ENCODE results near the gene SLCO6A1.

Gene SLCO6A1

GRCh38 chr5:102324714-102325113, 174.1 kb downstream of the SLCO6A1 start:
- TF ChIP-seq, protein P1, sequence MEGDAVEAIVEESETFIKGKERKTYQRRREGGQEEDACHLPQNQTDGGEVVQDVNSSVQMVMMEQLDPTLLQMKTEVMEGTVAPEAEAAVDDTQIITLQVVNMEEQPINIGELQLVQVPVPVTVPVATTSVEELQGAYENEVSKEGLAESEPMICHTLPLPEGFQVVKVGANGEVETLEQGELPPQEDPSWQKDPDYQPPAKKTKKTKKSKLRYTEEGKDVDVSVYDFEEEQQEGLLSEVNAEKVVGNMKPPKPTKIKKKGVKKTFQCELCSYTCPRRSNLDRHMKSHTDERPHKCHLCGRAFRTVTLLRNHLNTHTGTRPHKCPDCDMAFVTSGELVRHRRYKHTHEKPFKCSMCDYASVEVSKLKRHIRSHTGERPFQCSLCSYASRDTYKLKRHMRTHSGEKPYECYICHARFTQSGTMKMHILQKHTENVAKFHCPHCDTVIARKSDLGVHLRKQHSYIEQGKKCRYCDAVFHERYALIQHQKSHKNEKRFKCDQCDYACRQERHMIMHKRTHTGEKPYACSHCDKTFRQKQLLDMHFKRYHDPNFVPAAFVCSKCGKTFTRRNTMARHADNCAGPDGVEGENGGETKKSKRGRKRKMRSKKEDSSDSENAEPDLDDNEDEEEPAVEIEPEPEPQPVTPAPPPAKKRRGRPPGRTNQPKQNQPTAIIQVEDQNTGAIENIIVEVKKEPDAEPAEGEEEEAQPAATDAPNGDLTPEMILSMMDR (conservative IDR thresholded peaks at IDR 0.05; ENCODE audit: low read depth, low read length) = no peak
- H3K4me3 ChIP-seq (ENCODE audit: low read depth, low read length) = no peak overlapping the region
- no peak for DNase-seq (ENCODE audit: low read depth)

Data from choroid plexus epithelial cell (primary cell).